ENCODE data around the gene LYST.

- TF ChIP-seq CTCF (IDR thresholded peaks at IDR 0.05): no peak
- no peak for TF ChIP-seq EP300 (IDR thresholded peaks at IDR 0.05)
Measured at GRCh38 chr1:235913311-235913710, 46.6 kb upstream of the LYST start.
